GM12891 (cell line): ENCODE data around the gene MSI2.

Experiments used
- DNase-seq: peaks from one replicate; pipeline ENCODE4 v3.0.0; 2011; ENCODE audit warnings: low spot score; ENCODE audit not compliant: insufficient read length
- FAIRE-seq: peaks from 2 replicates; lab custom pipeline; 2011; peaks lifted over from hg19 to GRCh38; lab: Jason Lieb, UNC
- PAX5 ChIP-seq: IDR thresholded peaks from 2 replicates; pipeline ENCODE4 v1.6.1; 2011; ENCODE audit warnings: low read length, moderate library complexity, mild to moderate bottlenecking; ENCODE audit not compliant: insufficient read depth, severe bottlenecking
- POLR2A ChIP-seq: IDR thresholded peaks from 2 replicates; pipeline ENCODE4 v1.6.1; 2011; ENCODE audit warnings: low read depth, low read length, control low read depth
- POLR2AphosphoS5 ChIP-seq: IDR thresholded peaks from 2 replicates; pipeline ENCODE4 v1.6.1; 2011; ENCODE audit warnings: low read depth, low read length, control low read depth
- POU2F2 ChIP-seq: IDR thresholded peaks from 2 replicates; pipeline ENCODE4 v1.6.1; 2011; ENCODE audit warnings: low read depth, mild to moderate bottlenecking, control low read depth, low read length, moderate library complexity
- SPI1 ChIP-seq: IDR thresholded peaks from 2 replicates; pipeline ENCODE4 v1.6.1; 2011; ENCODE audit warnings: low read depth, low read length, control low read depth
- TAF1 ChIP-seq: IDR thresholded peaks from 2 replicates; pipeline ENCODE4 v1.6.1; 2011; ENCODE audit warnings: low read depth, low read length, control low read depth

MSI2 gene

GRCh38 chr17:57286399-57287105, 30.2 kb downstream of the MSI2 start:
- DNase-seq (no peak), FAIRE-seq (no peak)
- no peak for TF ChIP-seq POLR2AphosphoS5
- no peak for TF ChIP-seq TAF1
- TF ChIP-seq POLR2A: no peak
- no peak for TF ChIP-seq POU2F2
- no peak for TF ChIP-seq PAX5
- no peak for TF ChIP-seq SPI1

- TF ChIP-seq POU2F2 (no peak), TAF1 (no peak), POLR2A (no peak), SPI1 (no peak), POLR2AphosphoS5 (no peak), PAX5 (no peak)
- no peak for FAIRE-seq
Measured at GRCh38 chr17:57288040-57288772, 31.9 kb downstream of the MSI2 start.

DNA sequence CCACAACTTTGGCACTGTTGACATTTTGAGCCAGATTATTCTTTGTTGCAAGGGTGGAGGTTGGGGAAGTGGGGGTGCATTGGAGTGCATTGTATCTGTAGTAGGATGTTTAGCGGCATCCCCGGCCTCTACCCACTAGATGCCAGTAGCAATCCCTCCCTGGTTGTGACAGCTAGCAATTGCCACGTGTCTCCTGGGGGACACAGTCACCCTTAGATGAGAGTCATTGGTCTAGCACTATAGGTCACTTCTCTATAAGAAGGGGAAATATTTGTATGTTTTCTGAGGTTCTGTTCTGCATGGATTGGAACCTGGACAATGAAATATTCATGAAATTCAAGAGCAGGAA, 32.4 kb downstream of the MSI2 start:
- DNase-seq (no peak), FAIRE-seq (no peak)
- no peak for TF ChIP-seq SPI1
- no peak for TF ChIP-seq POU2F2

More at GRCh38 chr17:57288040-57288772, 31.9 kb downstream of the MSI2 start:
- no peak for DNase-seq

DNA sequence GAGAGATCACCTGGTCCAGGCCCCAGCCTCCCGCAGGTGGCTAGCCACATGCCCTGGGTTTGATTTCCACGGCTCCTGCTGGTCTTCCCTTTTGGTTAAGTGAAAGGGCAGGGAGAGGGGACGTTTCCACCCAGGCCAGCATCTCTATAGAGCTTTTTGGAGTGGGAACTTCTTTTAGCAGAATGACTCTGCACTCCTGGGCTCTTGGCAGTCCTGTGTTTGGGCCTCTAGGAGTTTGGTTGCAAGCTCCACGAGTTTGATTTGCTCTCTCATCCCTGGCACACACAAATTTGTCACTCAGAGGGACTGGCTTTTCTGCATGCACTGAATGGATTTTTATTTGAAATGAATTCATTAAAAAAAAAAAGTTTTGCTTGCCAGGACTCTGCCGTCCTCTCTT, 32.8 kb downstream of the MSI2 start:
- DNase-seq (no peak), FAIRE-seq (no peak)
- TF ChIP-seq SPI1: no peak
- TF ChIP-seq TAF1: no peak
- no peak for TF ChIP-seq PAX5
- TF ChIP-seq POLR2AphosphoS5: no peak
- TF ChIP-seq POU2F2: no peak
- TF ChIP-seq POLR2A: no peak

- FAIRE-seq (no peak), DNase-seq (no peak)
- TF ChIP-seq SPI1 (no peak), POLR2AphosphoS5 (no peak), POLR2A (no peak), TAF1 (no peak), PAX5 (no peak), POU2F2 (no peak)
Measured at GRCh38 chr17:57289613-57290012, 33.3 kb downstream of the MSI2 start.

DNA sequence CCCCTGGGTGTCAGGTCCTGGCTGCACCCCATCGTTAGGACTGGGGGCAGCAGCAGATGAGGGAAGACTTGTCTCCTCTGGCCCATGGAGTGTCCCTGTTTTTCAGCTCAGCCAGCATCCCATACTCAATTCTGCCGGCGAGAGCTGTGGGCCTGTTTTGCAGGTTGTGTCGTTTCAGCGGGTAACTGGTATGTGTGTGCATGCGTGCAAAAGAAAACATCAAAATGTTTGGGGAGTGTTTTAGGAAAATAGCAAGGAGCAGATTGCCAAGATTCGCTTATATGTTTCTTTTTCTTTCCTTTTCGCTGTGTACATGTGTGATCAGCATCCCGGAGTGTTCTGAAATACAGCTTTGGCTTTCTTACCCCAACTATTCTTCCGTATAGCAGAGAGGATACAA, 34.7 kb downstream of the MSI2 start:
- TF ChIP-seq TAF1 (no peak), POLR2A (no peak), POU2F2 (no peak), SPI1 (no peak), PAX5 (no peak), POLR2AphosphoS5 (no peak)
- FAIRE-seq (no peak), DNase-seq (no peak)

DNA sequence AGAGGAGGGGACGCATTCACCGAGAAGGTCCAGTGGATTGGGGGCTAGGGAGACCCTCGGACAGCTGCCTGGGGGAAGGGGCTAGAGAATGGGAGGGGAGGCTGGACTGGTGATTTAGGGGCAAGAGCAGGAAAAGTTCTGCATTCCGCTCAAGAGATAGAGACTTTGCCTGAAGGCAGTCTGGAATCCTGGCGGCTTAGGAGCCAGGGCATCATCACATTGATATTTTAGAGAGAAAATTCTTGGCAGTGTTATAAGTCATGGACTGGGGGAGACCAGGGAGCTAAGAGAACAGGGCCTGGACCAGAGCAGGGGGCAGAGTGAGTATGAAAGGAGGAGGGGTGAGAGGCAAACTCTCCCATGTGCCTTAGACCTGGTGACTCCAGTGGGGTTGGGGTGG, 35.8 kb downstream of the MSI2 start:
- FAIRE-seq (no peak), DNase-seq (no peak)
- TF ChIP-seq POU2F2 (no peak), SPI1 (no peak), TAF1 (no peak), PAX5 (no peak), POLR2A (no peak)

DNA sequence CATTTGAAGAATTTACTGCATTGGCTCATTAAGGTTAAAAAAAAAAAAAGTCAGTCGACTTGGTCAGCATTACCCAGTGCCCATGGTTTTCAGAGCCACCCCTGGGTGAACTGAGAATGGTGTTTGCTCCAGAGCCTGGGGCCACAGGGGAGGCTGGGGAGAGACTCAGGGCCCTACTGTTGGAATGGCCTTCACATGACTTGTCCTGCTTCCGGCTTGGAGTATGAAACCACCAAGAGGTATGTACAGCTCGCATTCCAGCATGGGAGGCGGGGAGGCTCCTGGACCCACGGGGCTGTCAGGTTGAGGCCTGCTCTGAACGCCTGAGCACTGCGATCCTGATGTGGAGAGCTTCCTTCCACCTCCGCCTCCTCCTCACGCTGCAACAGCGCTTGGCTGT, 36.8 kb downstream of the MSI2 start:
- FAIRE-seq (no peak), DNase-seq (no peak)
- TF ChIP-seq POLR2AphosphoS5 (no peak), POU2F2 (no peak), PAX5 (no peak), SPI1 (no peak), TAF1 (no peak), POLR2A (no peak)

- FAIRE-seq: no peak
Measured at GRCh38 chr17:57294101-57294500, 37.8 kb downstream of the MSI2 start.

More at GRCh38 chr17:57294101-57294500, 37.8 kb downstream of the MSI2 start:
- TF ChIP-seq PAX5 (no peak), POU2F2 (no peak), POLR2AphosphoS5 (no peak), POLR2A (no peak), SPI1 (no peak), TAF1 (no peak)
- no peak for DNase-seq
